Measurements from ENCODE around the gene CAPNS2.

The CAPNS2 gene

GRCh38 chr16:55542459-55543082 lies 23.9 kb upstream of the CAPNS2 start:
- FAIRE-seq: no peak
- DNase-seq (ENCODE audit: insufficient read length): no peak
- TF ChIP-seq POLR2A (IDR thresholded peaks at IDR 0.05; ENCODE audit: low read depth, low read length) (no peak), POLR2AphosphoS5 (IDR thresholded peaks at IDR 0.05; ENCODE audit: low read depth, low read length) (no peak), TAF1 (IDR thresholded peaks at IDR 0.05; ENCODE audit: borderline replicate concordance, low read depth, low read length) (no peak)

GRCh38 chr16:55543472-55543871 lies 23.0 kb upstream of the CAPNS2 start:
- DNase-seq (ENCODE audit: insufficient read length) (no peak), FAIRE-seq (no peak)
- TF ChIP-seq TAF1 (IDR thresholded peaks at IDR 0.05; ENCODE audit: borderline replicate concordance, low read depth, low read length) (no peak), POLR2A (IDR thresholded peaks at IDR 0.05; ENCODE audit: low read depth, low read length) (no peak), POLR2AphosphoS5 (IDR thresholded peaks at IDR 0.05; ENCODE audit: low read depth, low read length) (no peak)

- FAIRE-seq (no peak), DNase-seq (ENCODE audit: insufficient read length) (no peak)
- no peak for TF ChIP-seq POLR2AphosphoS5 (IDR thresholded peaks at IDR 0.05; ENCODE audit: low read depth, low read length)
- no peak for TF ChIP-seq TAF1 (IDR thresholded peaks at IDR 0.05; ENCODE audit: borderline replicate concordance, low read depth, low read length)
- TF ChIP-seq POLR2A (IDR thresholded peaks at IDR 0.05; ENCODE audit: low read depth, low read length): no peak
These were observed 13.9 kb upstream of the CAPNS2 start for GRCh38 chr16:55552621-55553020.

GRCh38 chr16:55555436-55555835 lies 11.0 kb upstream of the CAPNS2 start:
- TF ChIP-seq POLR2A (IDR thresholded peaks at IDR 0.05; ENCODE audit: low read depth, low read length) (no peak), POLR2AphosphoS5 (IDR thresholded peaks at IDR 0.05; ENCODE audit: low read depth, low read length) (no peak), TAF1 (IDR thresholded peaks at IDR 0.05; ENCODE audit: borderline replicate concordance, low read depth, low read length) (no peak)
- FAIRE-seq: no peak
- no peak for DNase-seq (ENCODE audit: insufficient read length)

GRCh38 chr16:55557186-55557585 lies 9.3 kb upstream of the CAPNS2 start:
- DNase-seq (ENCODE audit: insufficient read length): no peak
- FAIRE-seq: no peak
- TF ChIP-seq TAF1 (IDR thresholded peaks at IDR 0.05; ENCODE audit: borderline replicate concordance, low read depth, low read length): no peak
- no peak for TF ChIP-seq POLR2AphosphoS5 (IDR thresholded peaks at IDR 0.05; ENCODE audit: low read depth, low read length)
- no peak for TF ChIP-seq POLR2A (IDR thresholded peaks at IDR 0.05; ENCODE audit: low read depth, low read length)

- no peak for TF ChIP-seq POLR2A (IDR thresholded peaks at IDR 0.05; ENCODE audit: low read depth, low read length)
- no peak for TF ChIP-seq TAF1 (IDR thresholded peaks at IDR 0.05; ENCODE audit: borderline replicate concordance, low read depth, low read length)
- no peak for TF ChIP-seq POLR2AphosphoS5 (IDR thresholded peaks at IDR 0.05; ENCODE audit: low read depth, low read length)
- DNase-seq (ENCODE audit: insufficient read length) (no peak), FAIRE-seq (no peak)
These were observed 7.3 kb upstream of the CAPNS2 start for GRCh38 chr16:55559233-55559632.

- FAIRE-seq (no peak), DNase-seq (ENCODE audit: insufficient read length) (no peak)
- TF ChIP-seq TAF1 (IDR thresholded peaks at IDR 0.05; ENCODE audit: borderline replicate concordance, low read depth, low read length): no peak
- TF ChIP-seq POLR2A (IDR thresholded peaks at IDR 0.05; ENCODE audit: low read depth, low read length): no peak
- no peak for TF ChIP-seq POLR2AphosphoS5 (IDR thresholded peaks at IDR 0.05; ENCODE audit: low read depth, low read length)
These were observed 6.5 kb upstream of the CAPNS2 start for GRCh38 chr16:55559933-55560516.

- TF ChIP-seq POLR2AphosphoS5 (IDR thresholded peaks at IDR 0.05; ENCODE audit: low read depth, low read length) (no peak), POLR2A (IDR thresholded peaks at IDR 0.05; ENCODE audit: low read depth, low read length) (no peak), TAF1 (IDR thresholded peaks at IDR 0.05; ENCODE audit: borderline replicate concordance, low read depth, low read length) (no peak)
- FAIRE-seq: no peak
These were observed 5.1 kb upstream of the CAPNS2 start for GRCh38 chr16:55561319-55561848.

GRCh38 chr16:55562936-55563335 lies 3.5 kb upstream of the CAPNS2 start:
- FAIRE-seq: no peak
- no peak for DNase-seq (ENCODE audit: insufficient read length)

More at GRCh38 chr16:55561319-55561848, 5.1 kb upstream of the CAPNS2 start:
- DNase-seq (ENCODE audit: insufficient read length): no peak

GRCh38 chr16:55563797-55564196 lies 2.7 kb upstream of the CAPNS2 start:
- FAIRE-seq: no peak
- no peak for DNase-seq (ENCODE audit: insufficient read length)
- no peak for TF ChIP-seq POLR2A (IDR thresholded peaks at IDR 0.05; ENCODE audit: low read depth, low read length)
- no peak for TF ChIP-seq TAF1 (IDR thresholded peaks at IDR 0.05; ENCODE audit: borderline replicate concordance, low read depth, low read length)
- no peak for TF ChIP-seq POLR2AphosphoS5 (IDR thresholded peaks at IDR 0.05; ENCODE audit: low read depth, low read length)

More at GRCh38 chr16:55562936-55563335, 3.5 kb upstream of the CAPNS2 start:
- TF ChIP-seq POLR2AphosphoS5 (IDR thresholded peaks at IDR 0.05; ENCODE audit: low read depth, low read length) (no peak), POLR2A (IDR thresholded peaks at IDR 0.05; ENCODE audit: low read depth, low read length) (no peak), TAF1 (IDR thresholded peaks at IDR 0.05; ENCODE audit: borderline replicate concordance, low read depth, low read length) (no peak)

GRCh38 chr16:55565086-55565485 lies 1.4 kb upstream of the CAPNS2 start:
- no peak for TF ChIP-seq POLR2AphosphoS5 (IDR thresholded peaks at IDR 0.05; ENCODE audit: low read depth, low read length)
- TF ChIP-seq TAF1 (IDR thresholded peaks at IDR 0.05; ENCODE audit: borderline replicate concordance, low read depth, low read length): no peak
- no peak for TF ChIP-seq POLR2A (IDR thresholded peaks at IDR 0.05; ENCODE audit: low read depth, low read length)
- DNase-seq (ENCODE audit: insufficient read length) (no peak), FAIRE-seq (no peak)

GRCh38 chr16:55567382-55567781 lies 898 bp downstream of the CAPNS2 start:
- DNase-seq (ENCODE audit: insufficient read length) (no peak), FAIRE-seq (no peak)
- no peak for TF ChIP-seq TAF1 (IDR thresholded peaks at IDR 0.05; ENCODE audit: borderline replicate concordance, low read depth, low read length)
- no peak for TF ChIP-seq POLR2A (IDR thresholded peaks at IDR 0.05; ENCODE audit: low read depth, low read length)
- no peak for TF ChIP-seq POLR2AphosphoS5 (IDR thresholded peaks at IDR 0.05; ENCODE audit: low read depth, low read length)
